GM12891 (cell line): ENCODE measurements around the gene NR1I3.
"Not testable (repeated sequence)": the region's sequence is repeated elsewhere in the genome, so short reads cannot be mapped to it uniquely, and the experiment has no call there.

Experiments used
- DNase-seq: peaks from one replicate; pipeline ENCODE4 v3.0.0; 2011; ENCODE audit warnings: low spot score; ENCODE audit not compliant: insufficient read length
- FAIRE-seq: peaks from 2 replicates; lab custom pipeline; 2011; peaks lifted over from hg19 to GRCh38; lab: Jason Lieb, UNC
- PAX5 ChIP-seq: IDR thresholded peaks from 2 replicates; pipeline ENCODE4 v1.6.1; 2011; ENCODE audit warnings: low read length, moderate library complexity, mild to moderate bottlenecking; ENCODE audit not compliant: insufficient read depth, severe bottlenecking
- POLR2A ChIP-seq: IDR thresholded peaks from 2 replicates; pipeline ENCODE4 v1.6.1; 2011; ENCODE audit warnings: low read depth, low read length, control low read depth
- POLR2AphosphoS5 ChIP-seq: IDR thresholded peaks from 2 replicates; pipeline ENCODE4 v1.6.1; 2011; ENCODE audit warnings: low read depth, low read length, control low read depth
- POU2F2 ChIP-seq: IDR thresholded peaks from 2 replicates; pipeline ENCODE4 v1.6.1; 2011; ENCODE audit warnings: low read depth, mild to moderate bottlenecking, control low read depth, low read length, moderate library complexity
- SPI1 ChIP-seq: IDR thresholded peaks from 2 replicates; pipeline ENCODE4 v1.6.1; 2011; ENCODE audit warnings: low read depth, low read length, control low read depth
- TAF1 ChIP-seq: IDR thresholded peaks from 2 replicates; pipeline ENCODE4 v1.6.1; 2011; ENCODE audit warnings: low read depth, low read length, control low read depth

The NR1I3 gene

DNA sequence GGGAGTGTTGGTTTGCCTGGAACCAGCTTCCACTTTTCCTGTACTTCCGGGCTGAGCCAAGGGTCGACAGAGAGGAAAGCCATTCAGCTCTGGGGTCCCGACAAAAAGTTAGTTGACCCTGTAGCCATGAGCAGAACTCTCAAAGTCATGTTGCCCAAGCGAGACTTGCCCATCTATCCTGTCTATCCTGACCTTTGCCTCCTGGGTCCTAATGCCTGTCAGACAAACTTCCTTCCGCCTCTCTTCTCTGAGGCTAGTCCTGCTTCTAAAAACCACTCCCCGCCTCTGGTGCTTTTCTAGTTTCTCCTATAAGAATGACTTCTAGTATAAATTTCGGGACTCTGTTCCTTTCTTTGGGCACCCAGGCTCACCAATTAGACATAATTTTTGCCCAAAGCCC is 12.8 kb upstream of the NR1I3 start:
- no peak for FAIRE-seq
- no peak for TF ChIP-seq POLR2AphosphoS5
- no peak for TF ChIP-seq POLR2A
- no peak for TF ChIP-seq TAF1
- no peak for TF ChIP-seq POU2F2
- no peak for TF ChIP-seq SPI1
- no peak for DNase-seq

DNA sequence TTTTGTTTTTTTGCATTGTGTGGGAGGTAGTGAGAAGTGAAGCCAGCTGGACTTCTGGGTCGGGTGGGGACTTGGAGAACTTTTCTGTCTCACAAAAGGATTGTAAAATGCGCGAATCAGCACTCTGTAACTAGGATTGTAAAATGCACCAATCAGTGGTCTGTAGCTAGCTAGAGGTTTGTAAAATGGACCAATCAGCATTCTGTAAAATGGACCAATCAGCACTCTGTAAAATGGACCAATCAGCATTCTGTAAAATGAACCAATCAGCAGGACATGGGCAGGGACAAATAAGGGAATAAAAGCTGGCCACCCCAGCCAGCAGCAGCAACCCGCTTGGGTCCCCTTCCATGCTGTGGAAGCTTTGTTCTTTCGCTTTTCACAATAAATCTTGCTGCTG is 12.1 kb upstream of the NR1I3 start:
- FAIRE-seq, DNase-seq: not testable (repeated sequence)

DNA sequence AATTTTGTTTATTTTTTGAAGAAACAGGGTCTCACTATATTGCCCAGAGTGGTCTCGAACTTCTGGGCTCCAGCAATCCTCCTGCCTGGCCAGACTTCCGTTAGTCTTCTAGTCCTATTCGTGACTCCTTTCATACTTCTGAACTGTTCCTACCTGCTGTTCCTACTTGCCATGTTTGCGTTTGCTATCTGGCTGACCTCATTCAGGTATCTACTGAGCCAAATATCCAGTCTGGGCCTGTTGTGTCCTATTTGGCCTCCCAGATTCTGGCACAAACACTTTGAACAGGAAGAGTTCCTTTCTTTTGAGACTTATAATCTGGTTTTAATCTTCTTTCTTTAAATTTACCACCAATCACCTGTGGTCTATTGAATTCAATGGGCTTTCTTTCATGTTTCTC is 6.9 kb upstream of the NR1I3 start:
- TF ChIP-seq POU2F2 (no peak), PAX5 (no peak), SPI1 (no peak), POLR2AphosphoS5 (no peak), POLR2A (no peak), TAF1 (no peak)
- DNase-seq = no peak
- FAIRE-seq = no peak

DNA sequence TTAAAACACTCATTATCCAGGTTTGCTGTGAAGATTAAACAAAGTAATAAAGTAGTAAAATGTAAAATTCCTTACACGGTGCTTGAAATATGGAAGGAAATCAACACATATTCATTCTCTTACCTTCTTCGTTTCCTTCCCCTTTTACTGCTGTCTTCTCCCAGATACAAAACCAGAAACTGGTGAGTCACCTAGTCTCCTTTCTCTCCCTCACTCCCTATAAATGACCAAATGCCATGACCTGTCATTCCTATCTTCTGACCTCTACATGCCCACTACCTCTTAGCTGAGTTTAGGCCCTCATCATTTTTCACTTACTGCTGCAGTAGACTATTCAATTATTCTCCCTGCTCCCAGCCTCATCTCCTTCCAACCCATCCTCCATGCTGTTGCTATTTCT is 4.3 kb upstream of the NR1I3 start:
- no peak for DNase-seq
- FAIRE-seq = no peak

DNA sequence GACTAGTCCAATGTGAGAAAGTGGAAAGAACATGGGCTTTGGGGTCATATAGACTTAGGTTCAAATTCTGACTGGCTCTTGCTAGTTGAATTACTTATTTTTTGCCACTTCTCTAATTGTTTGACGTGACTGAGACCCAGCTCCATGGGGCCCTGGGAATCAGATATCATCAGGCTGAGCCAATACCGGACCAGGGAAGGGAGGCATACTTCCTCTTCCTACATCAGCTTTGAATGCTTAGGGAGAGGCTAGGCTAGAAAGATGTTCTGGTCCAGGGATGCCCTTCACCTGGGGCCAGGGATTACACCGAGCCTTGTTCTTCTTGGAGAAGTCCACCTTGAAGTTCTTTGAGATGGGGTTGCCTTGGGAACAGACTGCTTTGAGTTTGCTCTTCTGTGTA is 3.7 kb upstream of the NR1I3 start:
- no peak for DNase-seq
- FAIRE-seq = no peak
- TF ChIP-seq POU2F2 (no peak), POLR2A (no peak), POLR2AphosphoS5 (no peak), TAF1 (no peak), SPI1 (no peak), PAX5 (no peak)

More for the DNA sequence above, 4.3 kb upstream of the NR1I3 start:
- no peak for TF ChIP-seq TAF1
- no peak for TF ChIP-seq SPI1
- TF ChIP-seq POLR2AphosphoS5 = no peak
- no peak for TF ChIP-seq PAX5
- no peak for TF ChIP-seq POLR2A
- TF ChIP-seq POU2F2 = no peak

DNA sequence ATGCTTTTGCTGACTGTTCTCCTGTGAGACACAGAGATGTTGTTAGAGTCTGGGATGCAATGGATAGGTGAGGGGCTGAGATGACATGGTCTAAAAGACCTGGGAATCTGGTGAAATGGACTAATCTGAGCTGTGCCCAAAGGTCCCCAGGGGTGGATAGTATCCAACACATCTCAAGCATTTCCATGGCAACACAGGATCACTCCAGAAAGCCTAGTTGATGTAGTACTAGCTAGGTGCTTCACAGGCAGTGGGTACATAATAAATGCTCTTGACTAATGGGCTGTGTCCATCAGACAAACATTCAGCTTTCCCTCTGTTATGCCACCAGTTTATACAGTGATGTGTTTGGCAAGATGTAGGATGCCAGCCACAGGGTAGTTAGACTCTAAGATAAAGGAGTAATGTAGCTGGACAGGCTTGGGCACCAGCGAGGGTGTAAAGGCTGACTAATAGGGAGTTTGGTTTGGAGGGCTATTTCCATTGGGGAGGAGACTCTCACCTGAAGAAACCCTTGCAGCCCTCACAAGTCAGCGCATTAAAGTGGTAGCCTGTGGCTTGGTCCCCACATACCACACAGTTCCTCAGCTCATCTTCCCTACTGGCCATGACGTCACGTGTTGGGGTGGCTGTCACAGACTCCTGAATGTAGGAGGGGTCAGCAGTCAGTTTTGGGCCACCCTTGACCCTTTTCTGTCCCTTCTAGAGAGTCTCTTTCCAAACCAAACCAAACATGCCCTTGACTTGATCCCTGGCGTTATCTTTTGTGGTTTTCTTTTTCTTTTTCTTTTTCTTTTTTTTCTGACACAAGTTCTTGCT is 1.8 kb downstream of the NR1I3 start:
- FAIRE-seq (no peak), DNase-seq (no peak)
- TF ChIP-seq PAX5 (no peak), POLR2AphosphoS5 (no peak), POU2F2 (no peak)

DNA sequence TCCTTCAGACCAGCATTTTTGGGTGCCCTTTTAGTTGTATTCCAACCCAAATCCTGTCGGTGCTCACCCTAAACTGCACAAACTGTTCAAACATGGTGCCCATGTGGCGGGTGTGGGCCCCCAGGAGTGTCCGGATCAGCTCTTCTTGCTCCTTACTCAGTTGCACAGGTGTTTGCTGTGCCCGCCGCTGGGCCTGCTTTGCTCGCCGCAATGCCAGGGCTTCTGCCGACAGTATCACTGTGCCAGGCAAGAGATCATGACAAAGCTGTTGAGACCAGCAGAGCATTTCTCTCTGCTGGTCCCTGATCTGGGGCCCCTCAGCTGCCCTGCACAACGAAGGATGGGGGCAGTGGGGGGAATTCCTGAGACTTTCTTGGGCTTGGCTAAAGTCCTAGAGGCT is 4.9 kb downstream of the NR1I3 start:
- no peak for FAIRE-seq
- no peak for DNase-seq
- no peak for TF ChIP-seq POU2F2
- TF ChIP-seq SPI1 = no peak
- TF ChIP-seq PAX5 = no peak
- no peak for TF ChIP-seq TAF1
- TF ChIP-seq POLR2AphosphoS5 = no peak
- no peak for TF ChIP-seq POLR2A

DNA sequence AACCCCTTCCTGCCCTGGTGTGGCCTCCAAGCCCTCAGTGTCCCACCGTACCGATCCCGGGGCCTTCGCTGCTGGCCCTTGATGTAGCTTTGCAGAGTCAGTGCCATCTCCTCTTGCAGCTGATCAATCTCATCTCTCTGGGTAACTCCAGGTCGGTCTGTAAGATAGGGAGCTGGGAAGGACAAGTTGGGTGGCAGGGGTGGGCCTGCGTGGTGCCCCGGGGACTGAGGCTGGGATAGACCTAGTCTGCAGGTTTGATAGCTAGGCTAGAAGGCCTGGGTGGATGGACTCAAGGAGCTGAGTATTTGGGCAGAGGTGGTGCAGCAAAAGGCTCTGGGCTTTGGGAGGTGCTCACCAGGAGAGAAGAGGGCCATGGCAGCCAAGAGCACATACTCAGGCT is 7.2 kb downstream of the NR1I3 start:
- FAIRE-seq = no peak
- DNase-seq = no peak
- TF ChIP-seq PAX5 = no peak
- TF ChIP-seq POU2F2 = no peak
- no peak for TF ChIP-seq SPI1
- no peak for TF ChIP-seq TAF1
- TF ChIP-seq POLR2AphosphoS5 = no peak
- no peak for TF ChIP-seq POLR2A

DNA sequence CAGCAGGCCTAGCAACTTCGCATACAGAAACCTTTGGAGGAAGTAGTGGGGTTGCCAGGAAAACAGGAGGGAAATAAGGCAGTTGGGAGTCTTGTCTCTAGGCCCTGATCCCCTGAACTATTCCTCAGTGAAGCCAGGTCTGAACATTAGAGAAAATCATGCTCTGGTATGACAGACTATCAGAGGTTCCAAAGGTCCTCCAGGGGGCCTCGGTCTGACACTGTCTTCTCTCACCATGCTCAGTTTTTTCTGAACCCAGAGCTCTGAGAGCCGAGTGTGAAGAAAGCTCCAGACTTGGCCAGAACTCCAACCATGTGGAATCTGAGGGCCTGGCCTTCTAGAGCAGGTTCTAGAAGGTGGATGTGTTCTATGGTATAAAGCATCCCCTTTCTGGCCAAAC is 8.1 kb downstream of the NR1I3 start:
- DNase-seq (no peak), FAIRE-seq (no peak)
- TF ChIP-seq POU2F2 = no peak
- no peak for TF ChIP-seq PAX5

DNA sequence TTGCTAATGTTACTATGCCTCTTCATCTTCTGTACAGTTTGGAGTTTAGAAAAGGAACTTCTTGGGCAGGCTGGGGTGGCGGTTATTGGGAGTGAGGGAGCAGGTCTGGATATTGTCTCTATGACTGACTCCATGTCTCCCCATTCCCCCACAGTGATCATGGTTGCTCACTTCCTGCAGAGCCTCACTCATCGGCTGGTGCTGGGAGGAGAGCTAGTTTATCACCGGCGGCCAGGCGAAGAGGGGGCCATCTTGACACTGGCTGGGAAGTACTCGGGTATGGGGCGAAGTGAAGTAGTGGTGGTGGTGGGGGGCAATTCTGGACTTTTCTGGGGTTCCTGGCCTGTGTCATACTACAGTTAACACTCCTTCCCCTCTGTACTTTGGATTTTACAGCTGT is 10.0 kb downstream of the NR1I3 start:
- DNase-seq (no peak), FAIRE-seq (no peak)
- TF ChIP-seq SPI1 (no peak), PAX5 (no peak), TAF1 (no peak), POU2F2 (no peak), POLR2AphosphoS5 (no peak), POLR2A (no peak)
